GM23338 (cell line): Measurements from ENCODE around the gene NEK6.
"Not testable (repeated sequence)": the region's sequence is repeated elsewhere in the genome, so short reads cannot be mapped to it uniquely, and the experiment has no call there.

Source experiments
- CREB1 ChIP-seq: fragments of 250-450 bp; sonication (Bioruptor Pico); IDR thresholded peaks from 2 replicates; pipeline ENCODE4 v1.5.0; 2020; ENCODE audit warnings: low read depth, mild to moderate bottlenecking, moderate library complexity
- EZH2 ChIP-seq: fragments of 200-600 bp; sonication (generic); IDR thresholded peaks from one replicate; pipeline ENCODE4 v1.8.0; 2017; ENCODE audit warnings: antibody characterized with exemption, mild to moderate bottlenecking, low read depth; ENCODE audit not compliant: unreplicated experiment
- EZH2phosphoT487 ChIP-seq: fragments of 200-600 bp; sonication (generic); IDR thresholded peaks from one replicate; pipeline ENCODE4 v1.8.1; 2018; ENCODE audit warnings: antibody characterized with exemption; ENCODE audit not compliant: unreplicated experiment
- JUNB ChIP-seq: IDR thresholded peaks from one replicate; pipeline ENCODE4 v1.6.1; 2016; ENCODE audit warnings: antibody characterized with exemption; ENCODE audit not compliant: unreplicated experiment
- POLR2AphosphoS5 ChIP-seq: IDR thresholded peaks from 2 replicates; pipeline ENCODE4 v1.6.1; 2016; ENCODE audit warnings: antibody characterized with exemption, low read depth
- STAT1 ChIP-seq: IDR thresholded peaks from one replicate; pipeline ENCODE4 v1.6.1; 2016; ENCODE audit warnings: antibody characterized with exemption; ENCODE audit not compliant: unreplicated experiment
- ZNF114 ChIP-seq: fragments of 250-450 bp; sonication (Bioruptor Pico); IDR thresholded peaks from 2 replicates; pipeline ENCODE4 v1.5.0; 2020; ENCODE audit warnings: mild to moderate bottlenecking, moderate library complexity
- ZNF331 ChIP-seq: fragments of 250-450 bp; sonication (Bioruptor Pico); IDR thresholded peaks from 2 replicates; pipeline ENCODE4 v1.5.0; 2020; ENCODE audit warnings: low read depth, mild to moderate bottlenecking, moderate library complexity
- TF ChIP-seq, protein P1 (sequence below), 2 experiments: fragments of 200-600 bp in 1 of 2; sonication (generic) in 1 of 2; conservative IDR thresholded peaks; 2 replicates each; pipeline versions ENCODE4 v1.5.1 to v1.6.1; 2016 to 2017; ENCODE audit warnings: antibody characterized with exemption in 2 of 2, low read depth in 2 of 2, mild to moderate bottlenecking in 2 of 2, moderate library complexity in 1 of 2
- TF ChIP-seq, protein P2 (sequence below): IDR thresholded peaks from one replicate; pipeline ENCODE4 v1.6.1; 2018; ENCODE audit warnings: antibody characterized with exemption; ENCODE audit not compliant: unreplicated experiment
- TF ChIP-seq, protein P3 (sequence below): IDR thresholded peaks from 2 replicates; pipeline ENCODE4 v1.6.1; 2016; ENCODE audit warnings: antibody characterized with exemption
- TF ChIP-seq, protein P4 (sequence below): fragments of 250-450 bp; sonication (Bioruptor Pico); IDR thresholded peaks from 2 replicates; pipeline ENCODE4 v1.5.0; 2020; ENCODE audit warnings: mild to moderate bottlenecking, moderate library complexity

DNA sequence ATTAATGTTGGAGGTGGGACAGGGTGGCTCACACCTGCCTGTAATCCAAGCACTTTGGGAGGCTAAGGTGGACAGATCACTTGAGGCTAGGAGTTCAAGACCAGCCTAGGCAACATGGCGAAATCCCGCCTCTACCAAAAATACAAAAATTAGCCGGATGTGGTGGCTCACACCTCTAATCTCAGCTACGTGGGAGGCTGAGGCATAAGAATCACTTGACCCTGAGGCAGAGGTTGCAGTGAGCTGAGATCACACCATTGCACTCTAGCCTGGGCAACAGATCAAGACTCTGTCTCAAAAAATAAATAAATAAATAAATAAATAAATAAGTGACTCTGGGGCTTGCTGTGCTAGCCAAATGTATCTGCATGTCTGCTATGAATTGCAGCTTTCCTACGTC is 10.4 kb upstream of the NEK6 start:
- TF ChIP-seq JUNB; CREB1 (CRISPR knock-in tag); POLR2AphosphoS5; EZH2phosphoT487; EZH2; STAT1; ZNF331 (CRISPR knock-in tag); ZNF114 (CRISPR knock-in tag): not testable (repeated sequence)
- TF ChIP-seq, protein P1, sequence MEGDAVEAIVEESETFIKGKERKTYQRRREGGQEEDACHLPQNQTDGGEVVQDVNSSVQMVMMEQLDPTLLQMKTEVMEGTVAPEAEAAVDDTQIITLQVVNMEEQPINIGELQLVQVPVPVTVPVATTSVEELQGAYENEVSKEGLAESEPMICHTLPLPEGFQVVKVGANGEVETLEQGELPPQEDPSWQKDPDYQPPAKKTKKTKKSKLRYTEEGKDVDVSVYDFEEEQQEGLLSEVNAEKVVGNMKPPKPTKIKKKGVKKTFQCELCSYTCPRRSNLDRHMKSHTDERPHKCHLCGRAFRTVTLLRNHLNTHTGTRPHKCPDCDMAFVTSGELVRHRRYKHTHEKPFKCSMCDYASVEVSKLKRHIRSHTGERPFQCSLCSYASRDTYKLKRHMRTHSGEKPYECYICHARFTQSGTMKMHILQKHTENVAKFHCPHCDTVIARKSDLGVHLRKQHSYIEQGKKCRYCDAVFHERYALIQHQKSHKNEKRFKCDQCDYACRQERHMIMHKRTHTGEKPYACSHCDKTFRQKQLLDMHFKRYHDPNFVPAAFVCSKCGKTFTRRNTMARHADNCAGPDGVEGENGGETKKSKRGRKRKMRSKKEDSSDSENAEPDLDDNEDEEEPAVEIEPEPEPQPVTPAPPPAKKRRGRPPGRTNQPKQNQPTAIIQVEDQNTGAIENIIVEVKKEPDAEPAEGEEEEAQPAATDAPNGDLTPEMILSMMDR (conservative IDR thresholded peaks at IDR 0.05; ENCODE audit: low read depth in 2 of 2), result not testable (repeated sequence)
- TF ChIP-seq, protein P2, sequence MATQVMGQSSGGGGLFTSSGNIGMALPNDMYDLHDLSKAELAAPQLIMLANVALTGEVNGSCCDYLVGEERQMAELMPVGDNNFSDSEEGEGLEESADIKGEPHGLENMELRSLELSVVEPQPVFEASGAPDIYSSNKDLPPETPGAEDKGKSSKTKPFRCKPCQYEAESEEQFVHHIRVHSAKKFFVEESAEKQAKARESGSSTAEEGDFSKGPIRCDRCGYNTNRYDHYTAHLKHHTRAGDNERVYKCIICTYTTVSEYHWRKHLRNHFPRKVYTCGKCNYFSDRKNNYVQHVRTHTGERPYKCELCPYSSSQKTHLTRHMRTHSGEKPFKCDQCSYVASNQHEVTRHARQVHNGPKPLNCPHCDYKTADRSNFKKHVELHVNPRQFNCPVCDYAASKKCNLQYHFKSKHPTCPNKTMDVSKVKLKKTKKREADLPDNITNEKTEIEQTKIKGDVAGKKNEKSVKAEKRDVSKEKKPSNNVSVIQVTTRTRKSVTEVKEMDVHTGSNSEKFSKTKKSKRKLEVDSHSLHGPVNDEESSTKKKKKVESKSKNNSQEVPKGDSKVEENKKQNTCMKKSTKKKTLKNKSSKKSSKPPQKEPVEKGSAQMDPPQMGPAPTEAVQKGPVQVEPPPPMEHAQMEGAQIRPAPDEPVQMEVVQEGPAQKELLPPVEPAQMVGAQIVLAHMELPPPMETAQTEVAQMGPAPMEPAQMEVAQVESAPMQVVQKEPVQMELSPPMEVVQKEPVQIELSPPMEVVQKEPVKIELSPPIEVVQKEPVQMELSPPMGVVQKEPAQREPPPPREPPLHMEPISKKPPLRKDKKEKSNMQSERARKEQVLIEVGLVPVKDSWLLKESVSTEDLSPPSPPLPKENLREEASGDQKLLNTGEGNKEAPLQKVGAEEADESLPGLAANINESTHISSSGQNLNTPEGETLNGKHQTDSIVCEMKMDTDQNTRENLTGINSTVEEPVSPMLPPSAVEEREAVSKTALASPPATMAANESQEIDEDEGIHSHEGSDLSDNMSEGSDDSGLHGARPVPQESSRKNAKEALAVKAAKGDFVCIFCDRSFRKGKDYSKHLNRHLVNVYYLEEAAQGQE, result not testable (repeated sequence)
- TF ChIP-seq, protein P3, sequence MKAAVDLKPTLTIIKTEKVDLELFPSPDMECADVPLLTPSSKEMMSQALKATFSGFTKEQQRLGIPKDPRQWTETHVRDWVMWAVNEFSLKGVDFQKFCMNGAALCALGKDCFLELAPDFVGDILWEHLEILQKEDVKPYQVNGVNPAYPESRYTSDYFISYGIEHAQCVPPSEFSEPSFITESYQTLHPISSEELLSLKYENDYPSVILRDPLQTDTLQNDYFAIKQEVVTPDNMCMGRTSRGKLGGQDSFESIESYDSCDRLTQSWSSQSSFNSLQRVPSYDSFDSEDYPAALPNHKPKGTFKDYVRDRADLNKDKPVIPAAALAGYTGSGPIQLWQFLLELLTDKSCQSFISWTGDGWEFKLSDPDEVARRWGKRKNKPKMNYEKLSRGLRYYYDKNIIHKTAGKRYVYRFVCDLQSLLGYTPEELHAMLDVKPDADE, result not testable (repeated sequence)
- TF ChIP-seq, protein P4, sequence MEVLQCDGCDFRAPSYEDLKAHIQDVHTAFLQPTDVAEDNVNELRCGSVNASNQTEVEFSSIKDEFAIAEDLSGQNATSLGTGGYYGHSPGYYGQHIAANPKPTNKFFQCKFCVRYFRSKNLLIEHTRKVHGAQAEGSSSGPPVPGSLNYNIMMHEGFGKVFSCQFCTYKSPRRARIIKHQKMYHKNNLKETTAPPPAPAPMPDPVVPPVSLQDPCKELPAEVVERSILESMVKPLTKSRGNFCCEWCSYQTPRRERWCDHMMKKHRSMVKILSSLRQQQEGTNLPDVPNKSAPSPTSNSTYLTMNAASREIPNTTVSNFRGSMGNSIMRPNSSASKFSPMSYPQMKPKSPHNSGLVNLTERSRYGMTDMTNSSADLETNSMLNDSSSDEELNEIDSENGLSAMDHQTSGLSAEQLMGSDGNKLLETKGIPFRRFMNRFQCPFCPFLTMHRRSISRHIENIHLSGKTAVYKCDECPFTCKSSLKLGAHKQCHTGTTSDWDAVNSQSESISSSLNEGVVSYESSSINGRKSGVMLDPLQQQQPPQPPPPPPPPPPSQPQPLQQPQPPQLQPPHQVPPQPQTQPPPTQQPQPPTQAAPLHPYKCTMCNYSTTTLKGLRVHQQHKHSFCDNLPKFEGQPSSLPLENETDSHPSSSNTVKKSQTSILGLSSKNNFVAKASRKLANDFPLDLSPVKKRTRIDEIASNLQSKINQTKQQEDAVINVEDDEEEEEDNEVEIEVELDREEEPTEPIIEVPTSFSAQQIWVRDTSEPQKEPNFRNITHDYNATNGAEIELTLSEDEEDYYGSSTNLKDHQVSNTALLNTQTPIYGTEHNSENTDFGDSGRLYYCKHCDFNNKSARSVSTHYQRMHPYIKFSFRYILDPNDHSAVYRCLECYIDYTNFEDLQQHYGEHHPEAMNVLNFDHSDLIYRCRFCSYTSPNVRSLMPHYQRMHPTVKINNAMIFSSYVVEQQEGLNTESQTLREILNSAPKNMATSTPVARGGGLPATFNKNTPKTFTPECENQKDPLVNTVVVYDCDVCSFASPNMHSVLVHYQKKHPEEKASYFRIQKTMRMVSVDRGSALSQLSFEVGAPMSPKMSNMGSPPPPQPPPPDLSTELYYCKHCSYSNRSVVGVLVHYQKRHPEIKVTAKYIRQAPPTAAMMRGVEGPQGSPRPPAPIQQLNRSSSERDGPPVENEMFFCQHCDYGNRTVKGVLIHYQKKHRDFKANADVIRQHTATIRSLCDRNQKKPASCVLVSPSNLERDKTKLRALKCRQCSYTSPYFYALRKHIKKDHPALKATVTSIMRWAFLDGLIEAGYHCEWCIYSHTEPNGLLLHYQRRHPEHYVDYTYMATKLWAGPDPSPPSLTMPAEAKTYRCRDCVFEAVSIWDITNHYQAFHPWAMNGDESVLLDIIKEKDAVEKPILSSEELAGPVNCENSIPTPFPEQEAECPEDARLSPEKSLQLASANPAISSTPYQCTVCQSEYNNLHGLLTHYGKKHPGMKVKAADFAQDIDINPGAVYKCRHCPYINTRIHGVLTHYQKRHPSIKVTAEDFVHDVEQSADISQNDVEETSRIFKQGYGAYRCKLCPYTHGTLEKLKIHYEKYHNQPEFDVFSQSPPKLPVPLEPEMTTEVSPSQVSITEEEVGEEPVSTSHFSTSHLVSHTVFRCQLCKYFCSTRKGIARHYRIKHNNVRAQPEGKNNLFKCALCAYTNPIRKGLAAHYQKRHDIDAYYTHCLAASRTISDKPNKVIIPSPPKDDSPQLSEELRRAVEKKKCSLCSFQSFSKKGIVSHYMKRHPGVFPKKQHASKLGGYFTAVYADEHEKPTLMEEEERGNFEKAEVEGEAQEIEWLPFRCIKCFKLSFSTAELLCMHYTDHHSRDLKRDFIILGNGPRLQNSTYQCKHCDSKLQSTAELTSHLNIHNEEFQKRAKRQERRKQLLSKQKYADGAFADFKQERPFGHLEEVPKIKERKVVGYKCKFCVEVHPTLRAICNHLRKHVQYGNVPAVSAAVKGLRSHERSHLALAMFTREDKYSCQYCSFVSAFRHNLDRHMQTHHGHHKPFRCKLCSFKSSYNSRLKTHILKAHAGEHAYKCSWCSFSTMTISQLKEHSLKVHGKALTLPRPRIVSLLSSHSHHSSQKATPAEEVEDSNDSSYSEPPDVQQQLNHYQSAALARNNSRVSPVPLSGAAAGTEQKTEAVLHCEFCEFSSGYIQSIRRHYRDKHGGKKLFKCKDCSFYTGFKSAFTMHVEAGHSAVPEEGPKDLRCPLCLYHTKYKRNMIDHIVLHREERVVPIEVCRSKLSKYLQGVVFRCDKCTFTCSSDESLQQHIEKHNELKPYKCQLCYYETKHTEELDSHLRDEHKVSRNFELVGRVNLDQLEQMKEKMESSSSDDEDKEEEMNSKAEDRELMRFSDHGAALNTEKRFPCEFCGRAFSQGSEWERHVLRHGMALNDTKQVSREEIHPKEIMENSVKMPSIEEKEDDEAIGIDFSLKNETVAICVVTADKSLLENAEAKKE, result not testable (repeated sequence)
